Endothelial cell of umbilical vein (primary cell): Measurements from ENCODE around the gene CRTC2. TPM values are rescaled to one million over a fixed set of nuclear protein-coding genes. Genes with fewer than 3 reads are reported as not detected.

Source experiments
- BruUV-seq: library from RNA; stranded (reverse); fragments of 400-500 nt; replicated peaks from 2 replicates; lab custom pipeline; 2021; lab: Mats Ljungman, UMichigan
- CTCF ChIA-PET: fragments of 300-600, 350-600 bp; sonication (Branson Sonifier 250); formaldehyde crosslinking; loops from one replicate; lab custom pipeline; 2021; ENCODE audit warnings: antibody characterized with exemption, inconsistent platforms; lab: Charles Lee
- POLR2A ChIA-PET: fragments of 300-600, 350-600 bp; sonication (Branson Sonifier 250); formaldehyde crosslinking; loops from one replicate; lab custom pipeline; 2021; ENCODE audit warnings: antibody characterized with exemption, inconsistent platforms; lab: Charles Lee
- DNase-seq: peaks from one replicate; pipeline ENCODE4 v3.0.0-alpha.2; 2011; ENCODE audit warnings: low read depth, low spot score
- FAIRE-seq: peaks from 2 replicates; lab custom pipeline; 2011; peaks lifted over from hg19 to GRCh38; lab: Jason Lieb, UNC
- H2AFZ ChIP-seq: 2 replicates; pipeline ENCODE4 v1.6.0; 2012; ENCODE audit warnings: low read depth, low read length, control low read depth, inconsistent platforms
- H3K27ac ChIP-seq: 2 replicates; pipeline ENCODE4 v1.5.1; 2011; ENCODE audit warnings: low read depth, mild to moderate bottlenecking, control low read depth, low read length, moderate library complexity; ENCODE audit not compliant: insufficient read depth
- H3K27me3 ChIP-seq, 2 experiments: 2 replicates each; pipeline versions ENCODE4 v1.6.0 to v1.6.1; 2011; ENCODE audit warnings: low read length in 2 of 2, mixed read lengths in 1 of 2; ENCODE audit not compliant: control insufficient read depth in 2 of 2, insufficient read depth in 2 of 2
- H3K36me3 ChIP-seq, 2 experiments: 2 replicates in 1 of 2; 3 replicates in 1 of 2; pipeline ENCODE4 v1.5.1; 2011; ENCODE audit warnings: low read length in 2 of 2, mild to moderate bottlenecking in 1 of 2, moderate library complexity in 1 of 2; ENCODE audit not compliant: control insufficient read depth in 2 of 2, insufficient read depth in 2 of 2; ENCODE audit errors: extremely low read depth in 1 of 2
- H3K4me1 ChIP-seq: 3 replicates; pipeline ENCODE4 v1.5.1; 2011; ENCODE audit warnings: mild to moderate bottlenecking, low read length; ENCODE audit not compliant: control insufficient read depth, insufficient read depth; ENCODE audit errors: extremely low read depth
- H3K4me2 ChIP-seq: 2 replicates; pipeline ENCODE4 v1.6.1; 2011; ENCODE audit warnings: low read length, control low read depth, mixed read lengths; ENCODE audit not compliant: insufficient read depth
- H3K4me3 ChIP-seq, 3 experiments: fragments of 200-600 bp in 1 of 3; sonication (generic), shearing (Covaris generic) in 1 of 3; replicated peaks in 1 of 3; 2 replicates each; pipeline ENCODE4 v1.5.1; 2011 to 2016; ENCODE audit warnings: control low read depth in 3 of 3, low read length in 3 of 3, mild to moderate bottlenecking in 2 of 3, inconsistent platforms in 1 of 3, low read depth in 1 of 3, moderate library complexity in 1 of 3; ENCODE audit not compliant: insufficient read depth in 1 of 3
- H3K79me2 ChIP-seq: 2 replicates; pipeline ENCODE4 v1.6.0; 2012; ENCODE audit warnings: low read length, inconsistent platforms; ENCODE audit not compliant: control insufficient read depth, insufficient read depth
- H3K9ac ChIP-seq: replicated peaks from 2 replicates; pipeline ENCODE3; 2011; ENCODE audit warnings: low read length, control low read depth; ENCODE audit not compliant: insufficient read depth; ENCODE audit errors: extremely low read depth
- H3K9me1 ChIP-seq: replicated peaks from 3 replicates; pipeline ENCODE4 v1.6.0; 2011; ENCODE audit warnings: mild to moderate bottlenecking, low read length; ENCODE audit not compliant: control insufficient read depth, insufficient read depth; ENCODE audit errors: extremely low read depth
- H3K9me3 ChIP-seq: replicated peaks from 2 replicates; pipeline ENCODE4 v1.5.1; 2012; ENCODE audit warnings: low read length, inconsistent platforms; ENCODE audit not compliant: control insufficient read depth, insufficient read depth
- H4K20me1 ChIP-seq: replicated peaks from 2 replicates; pipeline ENCODE3; 2011; ENCODE audit warnings: mild to moderate bottlenecking, low read length; ENCODE audit not compliant: control insufficient read depth, insufficient read depth; ENCODE audit errors: extremely low read depth
- EZH2 ChIP-seq: IDR thresholded peaks from 2 replicates; pipeline ENCODE4 v1.6.1; 2012; ENCODE audit warnings: borderline replicate concordance, low read depth, mild to moderate bottlenecking, moderate library complexity, low read length, inconsistent platforms; ENCODE audit not compliant: severe bottlenecking
- FOS ChIP-seq: IDR thresholded peaks from 2 replicates; pipeline ENCODE4 v1.6.1; 2011; ENCODE audit warnings: mild to moderate bottlenecking, low read length, moderate library complexity, borderline replicate concordance; ENCODE audit not compliant: insufficient read depth
- GATA2 ChIP-seq: IDR thresholded peaks from 2 replicates; pipeline ENCODE4 v1.7.0; 2011; ENCODE audit warnings: low read depth, mild to moderate bottlenecking, moderate library complexity, mixed read lengths, low read length; ENCODE audit not compliant: insufficient read length, insufficient read depth
- JUN ChIP-seq: IDR thresholded peaks from 2 replicates; pipeline ENCODE4 v1.6.1; 2011; ENCODE audit warnings: borderline replicate concordance, low read depth; ENCODE audit not compliant: insufficient read length, insufficient read depth
- MYC ChIP-seq: IDR thresholded peaks from one replicate; pipeline ENCODE4 v1.6.1; 2011; ENCODE audit warnings: mild to moderate bottlenecking, low read depth, low read length
- POLR2A ChIP-seq: IDR thresholded peaks from 2 replicates; pipeline ENCODE4 v1.6.1; 2012; ENCODE audit warnings: low read depth, mild to moderate bottlenecking, control low read depth, low read length
- POLR2AphosphoS5 ChIP-seq: IDR thresholded peaks from 2 replicates; pipeline ENCODE4 v1.6.1; 2012; ENCODE audit warnings: low read depth, mild to moderate bottlenecking, control low read depth, low read length, moderate library complexity; ENCODE audit not compliant: insufficient read depth
- dilution Hi-C: fragments of 300-500 bp; cut with MboI; formaldehyde crosslinking; loops from one replicate; pipeline ENCODE4 v1.15.0; 2019; ENCODE audit warnings: low sequenced_read_pairs; ENCODE audit not compliant: extremely low pct_ligation_motif_present
- intact Hi-C: fragments of 100-400 bp; cut with micrococcal nuclease; formaldehyde crosslinking; loops from one replicate; pipeline ENCODE4 v1.10.0; 2022
- polyA plus RNA-seq, 4 experiments: library from polyadenylated mRNA; depleted of rRNA in 3 of 4; stranded (reverse) in 3 of 4; unstranded in 1 of 4; fragments of >200 nt; gene quantifications; 2 replicates each; pipeline versions ENCODE4 v1.2.1 to v1.2.3, GENCODE V29; 2011 to 2012; ENCODE audit warnings: missing spikeins in 1 of 4
- total RNA-seq: library from RNA; stranded (reverse); gene quantifications from 2 replicates; pipeline ENCODE4 v1.2.3, GENCODE V29; 2021
- TF ChIP-seq, protein P1 (sequence below), 2 donors: IDR thresholded peaks; 1 replicate in 1 of 2; 2 replicates in 1 of 2; pipeline ENCODE4 v1.5.1; 2011; ENCODE audit warnings: low read length in 2 of 2, mild to moderate bottlenecking in 2 of 2, moderate library complexity in 2 of 2, control low read depth in 1 of 2, inconsistent platforms in 1 of 2, low read depth in 1 of 2; ENCODE audit not compliant: insufficient read depth in 1 of 2; ENCODE audit errors: extremely low read depth in 1 of 2
- TF ChIP-seq, protein P2 (sequence below): IDR thresholded peaks from 2 replicates; pipeline ENCODE4 v1.6.1; 2011; ENCODE audit not compliant: insufficient read depth, insufficient read length

The CRTC2 gene
- total and polyA plus RNA-seq, 2 donors (not counting 3 experiments of a cell fraction or from before 2014, with no cell fraction given), result 40.2 to 42.2 TPM

DNA sequence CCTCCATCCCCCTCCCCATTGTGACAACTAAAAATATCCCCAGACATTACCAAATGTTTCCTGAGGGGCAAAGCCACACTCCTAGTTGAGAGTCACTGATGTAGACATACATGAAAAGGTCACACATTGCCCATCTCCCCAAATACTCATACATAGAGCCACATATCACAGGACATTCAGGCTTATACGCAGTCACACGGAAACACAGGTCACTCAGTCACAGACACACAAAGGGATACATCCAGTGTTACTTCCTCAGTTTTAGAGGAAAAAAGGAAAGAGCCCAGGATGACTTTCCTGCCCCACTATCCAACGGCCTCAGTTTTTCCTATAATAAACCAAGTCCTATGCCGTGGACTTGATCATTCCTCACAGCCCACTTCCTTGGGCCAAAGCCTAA lies 3.0 kb upstream of the CRTC2 start:
- Histone ChIP-seq H3K27ac (no peak overlapping the region), H3K79me2 (peaks cover 26% of the 10 kb centered on the region), H3K27me3 (no peaks in the 10 kb centered on the region), H3K9ac (peak overlapping the region; percentile 25), H4K20me1 (no peaks in the 10 kb centered on the region), H3K4me1 (peaks cover 47% of the 10 kb centered on the region), H3K9me3 (no peaks in the 10 kb centered on the region), H3K4me3 (peak overlapping the region in 1 of 3 experiments; percentile 4), H3K4me2 (peak overlapping the region; percentile 72), H2AFZ (no peak overlapping the region), H3K9me1 (no peaks in the 10 kb centered on the region), H3K36me3 (peaks cover 0 to 8% of the 10 kb centered on the region in 2 experiments)
- ChIA-PET CTCF (interaction anchor here (2.6 kb wide), 1 partner anchor 16 kb away, joined by 21 read pairs; the partner anchor contains the start of gene JTB), POLR2A (no interaction called here)
- FAIRE-seq (no peak), DNase-seq (no peak)
- BruUV-seq, result no TSS peak
- intact Hi-C loops (loop anchor here (5.0 kb wide), 1 partner anchor 79 kb away; no protein-coding TSS in a partner anchor), dilution Hi-C loops (no loop called here)
- TF ChIP-seq EZH2, result no peak

DNA sequence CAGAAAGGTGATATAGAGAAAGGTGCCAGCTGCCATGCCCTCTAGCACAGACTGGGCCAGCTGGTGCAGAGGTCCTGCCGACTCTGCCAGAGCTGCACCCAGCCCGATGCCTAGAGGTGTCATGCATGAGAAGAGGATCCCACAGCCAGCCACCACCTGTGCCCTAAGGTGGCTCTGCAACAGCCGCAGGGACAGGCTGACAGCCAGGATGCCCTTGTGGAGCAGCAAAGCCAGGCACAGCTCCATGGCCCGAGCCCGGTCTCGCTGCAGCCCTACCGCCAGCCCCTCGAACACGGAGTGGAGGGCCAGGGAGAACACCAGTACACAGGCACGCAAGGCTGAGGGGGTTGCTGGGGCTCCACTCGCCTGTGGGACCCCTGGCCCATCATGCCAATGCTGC lies 1.8 kb upstream of the CRTC2 start:
- H3K9me1 ChIP-seq, result no peaks in the 10 kb centered on the region
- peaks cover 0 to 8% of the 10 kb centered on the region in 2 experiments for H3K36me3 ChIP-seq
- dilution Hi-C loops (no loop called here), intact Hi-C loops (loop anchor here (5.0 kb wide), 1 partner anchor 78 kb away; no protein-coding TSS in a partner anchor)
- H3K4me3 ChIP-seq, result no peak overlapping the region
- no peak for FAIRE-seq
- H4K20me1 ChIP-seq, result no peaks in the 10 kb centered on the region
- POLR2A ChIA-PET, result no interaction called here
- no peak overlapping the region for H3K27ac ChIP-seq
- H2AFZ ChIP-seq, result no peak overlapping the region
- H3K9ac ChIP-seq, result no peak overlapping the region
- H3K4me1 ChIP-seq, result peaks cover 43% of the 10 kb centered on the region
- CTCF ChIA-PET, result interaction anchor here (4.2 kb wide), 1 partner anchor 14 kb away, joined by 25 read pairs; the partner anchor contains the start of gene DENND4B
- BruUV-seq, result no TSS peak
- no peaks in the 10 kb centered on the region for H3K27me3 ChIP-seq
- no peak for TF ChIP-seq JUN
- no peak for TF ChIP-seq POLR2A
- no peak for TF ChIP-seq POLR2AphosphoS5
- TF ChIP-seq, protein P1, sequence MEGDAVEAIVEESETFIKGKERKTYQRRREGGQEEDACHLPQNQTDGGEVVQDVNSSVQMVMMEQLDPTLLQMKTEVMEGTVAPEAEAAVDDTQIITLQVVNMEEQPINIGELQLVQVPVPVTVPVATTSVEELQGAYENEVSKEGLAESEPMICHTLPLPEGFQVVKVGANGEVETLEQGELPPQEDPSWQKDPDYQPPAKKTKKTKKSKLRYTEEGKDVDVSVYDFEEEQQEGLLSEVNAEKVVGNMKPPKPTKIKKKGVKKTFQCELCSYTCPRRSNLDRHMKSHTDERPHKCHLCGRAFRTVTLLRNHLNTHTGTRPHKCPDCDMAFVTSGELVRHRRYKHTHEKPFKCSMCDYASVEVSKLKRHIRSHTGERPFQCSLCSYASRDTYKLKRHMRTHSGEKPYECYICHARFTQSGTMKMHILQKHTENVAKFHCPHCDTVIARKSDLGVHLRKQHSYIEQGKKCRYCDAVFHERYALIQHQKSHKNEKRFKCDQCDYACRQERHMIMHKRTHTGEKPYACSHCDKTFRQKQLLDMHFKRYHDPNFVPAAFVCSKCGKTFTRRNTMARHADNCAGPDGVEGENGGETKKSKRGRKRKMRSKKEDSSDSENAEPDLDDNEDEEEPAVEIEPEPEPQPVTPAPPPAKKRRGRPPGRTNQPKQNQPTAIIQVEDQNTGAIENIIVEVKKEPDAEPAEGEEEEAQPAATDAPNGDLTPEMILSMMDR (IDR thresholded peaks at IDR 0.05; ENCODE audit: extremely low read depth in 1 of 2, insufficient read depth in 1 of 2, low read depth in 1 of 2, low read length in 2 of 2), result no peak
- TF ChIP-seq, protein P2, sequence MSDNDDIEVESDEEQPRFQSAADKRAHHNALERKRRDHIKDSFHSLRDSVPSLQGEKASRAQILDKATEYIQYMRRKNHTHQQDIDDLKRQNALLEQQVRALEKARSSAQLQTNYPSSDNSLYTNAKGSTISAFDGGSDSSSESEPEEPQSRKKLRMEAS, result no peak
- no peak for TF ChIP-seq MYC
- TF ChIP-seq GATA2, result no peak
- TF ChIP-seq FOS, result no peak
- no peak for TF ChIP-seq EZH2
- H3K79me2 ChIP-seq, result peaks cover 35% of the 10 kb centered on the region
- DNase-seq, result no peak
- no peak overlapping the region for H3K4me2 ChIP-seq
- H3K9me3 ChIP-seq, result no peaks in the 10 kb centered on the region
